SW 1271 (cell line): ENCODE measurements around the gene APOH.

ENCODE experiments used
- DNase-seq, 2 experiments: peaks; one replicate each; lab custom pipeline; 2025; lab: John Stamatoyannopoulos, UW

The APOH gene

DNA sequence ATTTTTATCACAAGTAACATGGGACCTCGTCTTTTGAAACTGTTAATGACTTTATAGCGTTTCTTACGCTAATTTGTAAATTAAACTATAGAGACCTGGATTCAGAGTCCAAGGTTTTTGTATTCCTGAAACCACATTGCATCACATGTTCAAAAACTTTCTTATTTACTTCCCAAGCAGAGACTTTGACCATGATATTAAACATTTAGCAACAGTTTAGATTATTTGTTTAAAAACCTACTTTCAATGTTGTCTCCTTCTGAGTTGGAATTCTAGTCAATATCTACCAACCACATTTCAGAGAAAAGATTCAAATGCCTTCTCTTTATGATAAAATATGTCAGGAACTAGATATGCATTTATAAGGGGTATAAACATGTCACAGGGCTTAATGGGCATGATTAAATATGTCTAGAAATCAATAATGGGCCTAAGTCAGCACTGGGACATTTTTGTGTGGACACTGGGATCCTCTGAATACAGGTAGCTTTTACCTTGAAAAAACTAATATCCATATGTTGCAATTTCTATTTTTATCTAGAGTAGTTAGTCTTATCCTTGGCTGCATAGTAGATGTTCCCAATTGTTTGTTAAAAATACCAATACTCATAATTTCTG lies 6.3 kb upstream of the APOH start:
- no peak for DNase-seq

DNA sequence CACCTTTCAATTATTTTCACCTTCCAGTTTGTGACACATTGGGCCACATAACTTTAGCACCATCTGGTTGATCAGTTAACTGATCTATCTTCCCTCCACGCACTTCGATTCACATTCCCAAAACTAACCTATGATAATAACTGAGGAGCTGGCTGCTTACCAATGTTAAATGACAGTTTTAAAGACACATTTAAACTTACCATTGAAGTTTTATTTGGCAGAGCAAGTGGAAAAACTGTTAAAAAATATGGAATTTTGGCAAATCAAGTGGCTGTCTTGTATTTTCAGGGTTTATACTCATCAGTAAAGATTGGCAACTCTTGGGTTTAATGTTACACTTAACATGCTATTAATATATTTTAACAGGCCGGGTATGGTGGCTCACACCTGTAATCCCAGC lies 5.4 kb upstream of the APOH start:
- DNase-seq, result no peak

DNA sequence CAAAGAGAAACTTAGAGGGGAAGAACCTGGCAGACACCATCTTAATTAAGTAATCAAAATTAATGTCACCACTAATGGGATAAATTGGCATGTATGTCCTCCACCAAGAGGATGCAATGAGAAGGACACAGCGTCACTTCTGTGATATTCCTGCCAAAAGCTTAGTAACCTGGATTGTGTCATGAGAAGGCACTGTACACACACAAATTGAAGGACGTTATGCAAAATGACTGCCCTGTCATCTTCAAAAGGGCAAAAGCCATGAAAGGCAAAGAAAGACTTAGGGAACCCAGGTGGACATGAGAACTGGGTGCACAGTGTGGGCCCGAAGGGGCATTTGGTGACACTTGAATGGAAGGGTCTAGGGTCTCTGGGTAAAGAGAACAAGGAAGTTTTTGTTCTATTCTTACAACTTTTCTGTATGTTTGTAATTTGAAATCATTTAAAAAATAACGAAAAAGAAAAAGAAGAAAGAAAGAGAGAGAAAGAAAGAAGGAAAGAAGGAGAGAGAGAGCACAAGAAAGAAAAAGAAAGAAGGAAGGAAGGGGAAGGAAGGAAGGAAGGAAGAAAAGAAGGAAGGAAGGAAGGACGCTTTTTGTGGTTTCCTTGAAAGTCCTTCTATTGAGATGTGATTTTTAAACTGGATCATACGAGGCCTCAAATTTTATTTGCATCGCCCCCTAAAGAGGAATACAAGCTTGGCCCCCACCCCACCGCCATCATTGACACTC lies 4.0 kb upstream of the APOH start:
- no peak for DNase-seq

DNA sequence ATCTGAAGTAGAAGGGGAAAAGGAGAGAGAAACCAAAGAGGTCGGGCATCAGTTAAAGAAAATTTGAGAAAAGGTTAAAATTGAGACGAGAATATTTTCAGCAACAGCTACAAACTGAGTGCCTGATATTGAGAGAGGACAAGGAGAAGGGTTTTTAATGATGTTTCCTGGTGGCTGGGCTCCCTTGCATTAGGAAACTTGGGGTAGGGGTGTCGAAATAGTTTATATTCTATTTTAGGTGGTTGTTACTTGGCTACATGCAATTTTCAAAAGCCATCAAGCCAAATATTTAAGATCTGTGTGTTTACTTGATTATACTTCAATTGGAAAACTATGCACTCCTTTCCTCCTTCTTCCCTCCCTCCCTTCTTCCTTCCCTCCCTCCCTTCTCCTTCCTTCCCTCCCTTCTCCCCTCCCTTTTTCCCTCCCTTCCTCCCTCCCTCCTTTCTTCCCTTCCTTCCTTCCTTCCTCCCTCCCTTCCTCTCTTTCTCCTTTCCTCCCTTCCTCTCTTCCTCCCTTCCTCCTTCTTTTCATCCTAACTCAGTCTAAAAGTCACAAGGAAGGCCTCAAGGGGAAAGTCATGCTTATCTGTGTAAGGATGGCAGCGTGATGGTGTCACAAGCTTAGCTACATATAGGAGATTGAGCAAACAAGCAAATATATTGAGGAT lies 1.8 kb upstream of the APOH start:
- no peak for DNase-seq

DNA sequence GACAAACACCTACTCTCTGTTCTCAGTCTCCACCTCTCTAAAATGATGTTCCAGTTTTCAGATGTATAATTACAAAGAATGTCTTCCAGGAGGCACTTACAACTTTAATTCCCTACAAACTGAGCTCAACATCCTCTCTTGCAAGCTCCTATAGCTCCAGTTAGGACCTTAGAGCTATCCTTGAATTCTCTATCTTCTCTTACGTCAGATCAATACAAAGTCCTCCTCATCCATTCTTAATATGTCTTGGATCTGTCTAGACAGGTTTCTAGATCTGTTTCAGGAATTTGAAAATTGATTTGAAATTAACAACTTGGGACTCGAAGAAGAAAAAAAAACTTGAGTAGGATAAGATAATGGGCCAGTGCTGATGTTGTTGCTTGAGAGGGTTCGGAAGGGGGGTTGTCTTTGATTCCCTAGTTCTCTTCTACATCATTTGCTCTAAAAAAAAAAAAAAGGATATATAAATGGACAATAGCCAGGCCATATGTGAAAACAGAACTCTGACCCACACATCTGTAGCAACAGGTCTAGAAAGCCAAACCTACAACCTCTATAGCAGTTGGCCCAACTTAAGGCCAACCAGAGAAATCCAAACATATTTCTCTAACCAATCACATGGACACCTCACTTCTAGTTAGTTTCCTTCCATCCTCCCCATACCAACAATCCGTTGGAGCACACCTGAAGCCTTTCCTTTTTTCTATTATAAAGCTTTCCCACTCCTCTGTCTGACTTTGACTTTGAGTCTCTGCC lies 746 bp upstream of the APOH start:
- DNase-seq, result no peak

DNA sequence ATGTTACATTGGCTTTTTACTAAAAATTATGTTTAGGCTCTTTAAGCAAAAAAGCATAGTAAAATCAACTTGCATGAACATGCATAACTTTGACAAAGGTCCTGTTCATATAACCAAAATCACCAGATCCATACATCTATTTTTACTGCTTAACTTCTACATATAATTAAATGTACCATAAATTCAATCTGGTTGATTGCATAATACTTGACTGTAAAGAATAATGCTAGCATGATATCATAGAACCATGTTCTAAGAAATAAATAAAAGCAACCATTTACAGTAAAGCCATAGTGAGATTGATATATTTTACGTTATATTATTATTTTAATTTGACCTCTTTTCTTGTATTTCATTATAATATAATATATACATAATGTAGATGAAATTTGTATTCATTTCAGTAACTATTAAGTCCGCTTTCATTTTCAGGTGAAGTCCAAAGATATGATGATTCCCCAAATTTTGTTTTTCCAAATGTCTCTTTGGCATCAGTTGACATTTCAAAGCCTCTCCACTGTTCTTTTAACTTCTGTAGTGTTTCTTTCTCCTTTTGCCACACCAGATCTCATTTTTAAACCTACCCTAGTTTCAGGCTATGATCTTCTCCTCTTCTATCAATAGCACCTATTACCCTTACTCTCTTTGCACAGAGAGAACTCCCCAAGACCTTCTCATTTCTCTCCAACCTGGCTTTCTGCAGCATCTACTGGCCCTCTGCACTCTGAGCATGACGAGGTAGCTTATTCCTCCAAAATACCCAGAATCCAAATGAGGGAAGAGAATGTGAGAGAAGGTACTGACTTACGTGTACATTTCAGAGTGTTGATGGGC lies 1.8 kb downstream of the APOH start:
- DNase-seq, result no peak

DNA sequence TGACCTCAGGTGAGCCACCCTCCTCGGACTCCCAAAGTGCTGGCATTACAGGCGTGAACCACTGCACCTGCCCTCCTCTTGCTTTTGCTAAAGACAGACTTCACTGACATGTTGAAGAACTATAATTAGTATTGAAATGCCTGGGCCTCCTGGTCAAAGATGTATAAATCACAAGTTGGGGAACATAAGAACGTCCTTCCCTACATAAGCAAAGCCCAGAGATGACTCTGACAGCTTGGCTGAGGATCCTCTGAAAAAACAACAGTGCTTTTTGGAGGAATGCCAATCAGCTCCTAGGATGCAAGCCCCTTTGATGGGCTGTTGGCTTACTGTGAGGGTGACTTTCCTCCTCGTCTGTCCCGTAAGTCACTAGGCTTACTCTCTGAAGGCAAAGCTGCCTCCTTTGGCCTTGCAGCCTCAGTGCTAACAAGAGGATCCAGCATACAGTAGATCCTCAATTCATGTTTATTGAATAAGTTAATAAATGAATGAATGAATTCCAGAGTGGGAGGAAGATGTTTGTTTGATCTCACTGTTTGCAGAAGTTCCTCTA lies 6.3 kb downstream of the APOH start:
- no peak for DNase-seq

DNA sequence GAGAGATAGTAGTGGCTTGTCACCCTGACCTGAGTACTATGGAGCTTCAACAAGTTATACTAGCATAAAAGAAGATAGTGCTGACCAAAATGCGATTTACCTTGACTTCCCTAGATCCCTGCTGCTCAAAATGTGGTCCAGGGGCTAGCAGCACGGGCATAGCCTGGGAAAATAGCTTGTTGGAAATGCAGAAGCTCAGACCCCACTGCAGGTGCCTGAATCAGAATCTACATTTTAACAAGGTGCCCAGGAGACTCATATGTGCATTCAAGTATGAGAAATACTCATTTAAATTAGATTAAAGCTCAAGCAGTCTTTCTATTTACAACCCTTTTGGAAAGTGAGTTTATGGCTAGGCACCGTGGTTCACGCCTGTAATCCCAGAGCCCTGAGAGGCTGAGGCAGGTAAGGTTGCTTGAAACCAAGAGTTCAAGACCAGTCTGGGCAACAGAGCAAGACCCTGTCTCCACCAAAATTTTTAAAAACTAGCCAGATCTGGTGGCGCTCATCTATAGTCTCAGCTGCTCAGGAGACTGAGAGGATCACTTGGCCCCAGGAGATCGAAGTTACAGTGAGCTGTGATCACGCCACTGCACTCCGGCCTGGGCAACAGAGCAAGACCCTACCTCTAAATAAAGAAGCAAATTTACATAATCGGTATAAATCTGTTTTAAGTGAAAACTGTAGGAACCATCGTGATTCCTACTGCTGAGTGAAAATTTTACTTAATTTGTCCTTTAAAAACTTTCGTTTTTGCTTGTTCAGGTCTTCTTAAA lies 7.3 kb downstream of the APOH start:
- DNase-seq, result no peak

DNA sequence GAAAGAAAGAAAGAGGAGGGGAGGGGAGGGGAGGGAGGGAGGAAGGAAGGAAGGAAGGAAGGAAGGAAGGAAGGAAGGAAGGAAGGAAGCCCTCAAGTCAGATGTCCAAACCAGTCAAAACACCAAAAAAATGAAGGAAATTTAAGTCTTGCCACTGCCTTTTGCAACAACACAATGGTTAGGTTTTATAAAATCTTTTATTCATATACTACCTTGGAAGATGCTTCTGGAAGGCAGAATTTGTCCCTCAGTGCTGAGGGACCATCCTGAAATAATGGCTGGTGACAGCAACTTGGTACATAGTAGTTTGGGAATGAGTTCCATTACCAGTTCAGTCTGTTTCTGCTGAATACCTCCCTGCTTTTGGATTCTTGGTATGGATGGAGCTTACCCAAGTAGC lies 7.9 kb downstream of the APOH start:
- DNase-seq, result no peak

DNA sequence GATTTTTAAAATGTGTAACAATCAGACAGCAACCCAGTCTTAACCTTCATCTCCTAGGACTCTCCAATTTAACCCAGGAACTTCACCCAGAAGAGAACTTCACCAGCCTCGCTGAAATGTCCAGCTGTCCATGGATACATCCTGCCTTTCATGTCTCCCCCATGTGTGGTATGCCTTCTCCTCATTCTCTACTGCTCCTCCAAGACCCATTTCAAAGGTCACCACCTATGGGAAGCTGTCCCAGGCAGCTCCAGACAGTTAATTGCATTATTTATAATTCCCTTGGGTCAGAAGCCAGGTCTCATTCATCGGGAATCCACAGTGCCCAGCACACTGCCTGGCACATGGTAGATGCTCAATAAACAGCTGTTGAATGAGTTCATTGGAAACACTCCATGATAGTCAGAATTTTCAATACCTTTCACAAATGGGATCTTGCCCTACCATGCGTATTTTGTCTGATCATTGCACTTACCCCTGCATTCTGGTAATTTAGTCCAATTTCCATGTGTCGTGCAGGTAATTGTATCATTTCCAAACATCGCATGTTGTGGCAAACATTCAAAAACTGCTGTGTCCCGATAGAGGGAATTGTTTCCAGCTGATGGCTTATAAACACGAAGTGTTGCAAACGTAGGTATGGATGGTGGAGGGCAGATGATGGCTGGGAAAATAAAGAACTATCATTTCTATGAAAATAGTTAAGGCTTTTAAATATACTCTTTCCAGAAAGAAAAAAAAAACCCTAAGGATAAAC lies 9.0 kb downstream of the APOH start:
- no peak for DNase-seq

DNA sequence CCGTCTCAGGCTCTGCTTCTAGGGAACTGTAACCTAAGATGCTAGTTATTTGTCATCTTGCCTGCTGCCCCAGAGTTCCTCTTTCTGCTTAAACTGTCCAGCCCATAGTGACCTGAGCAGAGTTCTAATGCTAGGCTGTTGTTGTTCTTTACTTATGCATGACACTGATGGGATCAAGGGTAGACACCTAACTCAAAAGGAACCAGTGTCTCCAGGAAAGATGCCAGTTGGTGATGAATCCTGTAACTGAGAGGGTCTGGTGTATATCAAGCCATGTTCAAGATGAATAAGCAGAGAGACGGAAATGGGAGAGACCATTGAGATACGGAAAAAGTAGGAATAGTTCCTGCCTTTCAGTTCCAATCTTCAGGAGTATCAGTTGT lies 13.7 kb downstream of the APOH start:
- DNase-seq, result no peak

DNA sequence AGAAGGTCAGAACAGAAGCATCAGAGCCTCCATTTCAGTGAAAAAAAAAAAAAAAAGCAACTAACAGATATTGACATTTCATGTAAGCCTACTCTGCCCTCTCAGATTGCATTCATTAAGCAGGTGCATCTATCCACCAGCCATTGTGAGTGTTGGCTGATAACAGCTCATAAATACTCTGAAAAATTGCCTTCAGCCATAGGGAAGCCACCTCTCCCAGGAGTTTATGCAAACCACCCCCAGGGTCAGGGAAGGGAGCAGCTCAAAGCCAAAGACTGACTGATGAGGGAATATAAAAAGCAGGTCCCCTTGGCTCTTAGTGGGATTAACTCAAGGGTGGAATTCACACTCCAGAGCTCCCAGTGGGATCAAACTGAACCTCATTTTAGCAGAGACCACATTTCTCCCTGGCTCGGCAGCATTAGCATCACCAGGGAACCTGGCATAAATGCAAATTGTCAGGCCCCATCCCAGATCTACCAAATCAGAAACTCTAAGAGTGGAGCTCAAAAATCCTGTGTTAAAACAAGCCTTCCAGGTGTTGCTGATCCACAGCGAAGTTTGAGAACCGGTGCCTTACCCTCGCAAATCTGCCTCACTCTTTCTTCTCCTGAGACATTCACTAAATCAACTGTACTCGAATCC lies 14.2 kb downstream of the APOH start:
- DNase-seq, result no peak

DNA sequence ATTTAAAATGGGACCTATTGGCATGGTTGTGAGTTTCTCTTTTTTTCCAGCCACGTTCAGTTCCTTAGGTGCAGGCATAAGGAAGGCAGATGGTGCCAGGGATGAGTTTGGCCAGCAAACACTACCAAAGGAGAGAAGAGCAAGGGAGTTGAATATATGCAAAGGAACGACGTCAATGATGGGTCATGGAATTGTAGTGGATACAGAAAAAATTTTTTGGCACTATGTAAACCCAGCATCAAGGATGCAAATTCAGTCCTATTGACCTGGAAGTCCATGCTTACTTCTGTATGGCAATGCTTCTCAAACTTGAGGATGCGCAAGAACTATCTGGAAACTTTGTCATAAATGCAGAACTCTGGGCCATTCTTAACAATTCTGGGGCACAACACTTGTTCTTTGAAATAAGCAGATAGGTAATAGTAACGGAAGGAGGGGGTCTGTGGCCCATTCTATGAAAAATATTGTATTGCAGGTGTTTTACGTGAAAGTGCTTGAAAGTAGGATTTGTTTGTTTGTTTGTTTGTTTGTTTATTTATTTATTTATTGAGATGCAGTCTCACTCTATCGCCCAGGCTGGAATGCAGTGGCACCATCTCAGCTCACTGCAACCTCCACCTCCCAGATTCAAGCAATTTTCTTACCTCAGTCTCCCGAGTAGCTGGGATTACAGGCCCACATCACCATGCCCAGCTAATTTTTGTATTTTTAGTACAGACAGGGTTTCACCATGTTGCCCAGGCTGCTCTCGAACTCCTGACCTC lies 18.0 kb downstream of the APOH start:
- DNase-seq, result no peak

DNA sequence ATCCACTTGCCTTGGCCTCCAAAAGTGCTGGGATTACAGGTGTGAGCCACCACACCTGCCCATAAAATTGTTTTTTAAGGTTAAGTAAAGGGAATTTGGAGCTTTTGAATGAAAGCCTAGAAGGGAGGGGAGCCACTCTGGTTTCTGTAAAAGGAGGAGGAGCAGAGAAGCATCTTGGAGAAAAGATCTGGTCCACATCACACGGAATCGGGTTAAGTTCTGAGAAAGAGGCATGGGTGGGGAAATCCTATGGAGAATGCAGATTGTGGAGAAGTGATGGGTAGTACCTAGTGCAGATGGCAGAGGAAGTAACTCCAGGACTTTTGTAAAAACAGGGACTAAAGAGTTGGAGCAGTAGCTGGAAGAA lies 19.0 kb downstream of the APOH start:
- no peak for DNase-seq

DNA sequence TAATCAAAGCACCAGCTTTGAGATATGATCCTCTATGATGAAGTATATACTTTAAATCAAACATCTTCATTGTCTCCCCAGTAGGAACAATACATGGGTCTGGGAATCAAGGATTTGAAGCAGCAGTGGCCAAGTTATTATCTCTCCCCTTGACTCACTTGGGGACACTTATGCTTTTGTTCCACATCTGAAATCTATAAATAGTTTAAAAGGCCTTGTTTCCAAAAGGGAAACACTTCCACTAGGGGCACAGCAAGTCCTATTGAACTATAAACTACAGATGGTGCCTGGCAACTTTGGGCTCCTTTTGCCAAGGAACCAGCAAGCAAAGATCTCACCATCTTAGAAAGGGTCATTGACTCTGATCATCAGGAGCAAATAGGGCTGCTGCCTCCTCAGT lies 21.3 kb downstream of the APOH start:
- no peak for DNase-seq

DNA sequence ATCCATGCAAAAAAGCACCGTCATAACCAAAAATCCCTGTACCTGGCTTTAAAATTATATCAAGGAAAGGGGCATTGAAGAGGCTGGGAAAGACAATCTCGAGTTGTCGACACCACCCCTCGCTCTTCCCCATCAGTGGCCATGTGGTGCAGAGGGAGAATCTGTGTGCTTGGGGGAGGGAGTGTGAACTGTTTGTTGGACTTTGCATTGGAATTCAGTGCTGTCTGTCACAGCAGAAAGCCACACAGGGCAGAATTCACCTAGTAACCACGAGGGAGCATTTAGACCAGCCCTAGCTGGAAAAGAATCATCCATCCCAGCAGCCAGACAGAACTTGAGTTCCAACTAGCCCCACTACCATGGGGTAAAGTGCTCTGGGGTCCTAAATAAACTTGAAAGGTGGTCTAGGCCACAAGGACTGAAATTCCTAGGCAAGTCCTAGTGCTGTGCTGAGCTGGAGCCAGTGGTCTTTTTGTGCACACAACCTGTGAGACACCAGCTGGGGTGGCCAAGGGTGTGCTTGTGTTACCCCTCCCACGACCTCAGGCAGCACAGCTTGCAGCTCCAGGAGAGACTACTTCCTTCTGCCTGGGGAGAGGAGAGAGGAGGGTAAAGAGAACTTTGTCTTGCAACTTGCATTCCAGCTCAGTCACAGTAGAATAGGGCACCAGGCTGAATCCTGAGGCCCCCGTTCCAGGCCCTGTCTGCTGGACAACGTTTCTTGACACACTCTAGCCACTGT lies 25.8 kb downstream of the APOH start:
- DNase-seq, result no peak

DNA sequence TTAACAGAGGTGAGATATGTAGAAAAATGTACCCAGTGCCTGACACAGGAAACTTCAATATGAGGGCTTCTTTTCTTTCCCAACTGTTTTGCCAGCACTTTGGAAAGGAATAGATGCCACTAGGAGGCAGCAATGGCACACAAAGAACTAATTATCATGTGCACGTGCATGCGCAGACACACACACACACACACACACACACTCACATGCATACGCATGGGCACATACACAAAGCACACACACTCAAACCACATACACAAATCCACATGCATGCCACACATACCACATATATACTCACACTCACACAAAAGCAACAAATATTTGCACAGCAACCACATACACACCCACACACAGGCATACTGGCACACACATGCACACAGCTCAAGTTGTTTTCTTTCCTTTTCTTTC lies 28.5 kb downstream of the APOH start:
- DNase-seq, result peak in 1 of 2 experiments; percentile 52

DNA sequence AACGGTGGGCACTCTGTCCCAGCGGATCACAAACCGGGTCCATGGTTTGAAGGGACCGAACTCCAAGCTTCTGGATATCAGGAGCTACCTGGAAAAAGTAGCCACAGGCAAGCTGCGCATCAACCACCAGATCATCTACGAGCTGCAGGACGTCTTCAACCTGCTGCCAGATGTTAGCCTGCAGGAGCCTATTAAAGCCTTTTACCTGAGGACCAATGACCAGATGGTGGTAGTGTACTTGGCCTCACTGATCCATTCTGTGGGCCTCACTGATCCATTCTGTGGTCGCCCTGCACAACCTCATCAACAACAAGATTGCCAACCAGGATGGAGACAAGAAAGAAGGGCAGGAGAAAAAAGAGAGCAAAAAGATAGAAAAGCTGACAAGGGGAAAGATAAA lies 31.0 kb downstream of the APOH start:
- DNase-seq, result no peak
